GM21423 (cell line): ENCODE results near the gene UBLCP1.

Source experiments
- ATAC-seq: cut with Tn5 transposase; IDR thresholded peaks from one replicate; pipeline ENCODE4 v1.9.1; 2021; ENCODE audit warnings: mild to moderate bottlenecking, moderate library complexity; ENCODE audit not compliant: unreplicated experiment

UBLCP1 gene

GRCh38 chr5:159310511-159310910 is 47.4 kb downstream of the UBLCP1 start:
- ATAC-seq, result no peak

DNA sequence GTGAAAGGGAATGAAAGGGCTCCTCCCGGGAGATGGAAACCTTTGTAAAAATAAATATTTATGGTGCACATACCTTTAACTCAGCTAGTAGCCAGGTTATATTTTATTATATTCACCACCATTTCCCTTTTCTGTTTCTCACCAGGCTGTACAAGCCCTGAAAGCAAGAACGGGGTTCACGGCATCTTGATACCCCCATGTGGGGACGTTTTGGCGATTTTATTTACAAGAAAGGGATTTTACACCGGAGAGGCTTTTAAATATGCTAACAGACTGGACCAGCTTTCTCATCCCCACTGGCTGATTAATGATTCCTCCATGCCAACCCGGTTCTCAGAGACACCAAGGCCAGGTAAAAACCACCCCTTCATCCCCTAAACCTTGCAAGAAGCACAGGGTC is 48.0 kb downstream of the UBLCP1 start:
- no peak for ATAC-seq

- no peak for ATAC-seq
Measured at GRCh38 chr5:159313197-159313596, 50.1 kb downstream of the UBLCP1 start.

- no peak for ATAC-seq
Measured at GRCh38 chr5:159316519-159317383, 53.7 kb downstream of the UBLCP1 start.

DNA sequence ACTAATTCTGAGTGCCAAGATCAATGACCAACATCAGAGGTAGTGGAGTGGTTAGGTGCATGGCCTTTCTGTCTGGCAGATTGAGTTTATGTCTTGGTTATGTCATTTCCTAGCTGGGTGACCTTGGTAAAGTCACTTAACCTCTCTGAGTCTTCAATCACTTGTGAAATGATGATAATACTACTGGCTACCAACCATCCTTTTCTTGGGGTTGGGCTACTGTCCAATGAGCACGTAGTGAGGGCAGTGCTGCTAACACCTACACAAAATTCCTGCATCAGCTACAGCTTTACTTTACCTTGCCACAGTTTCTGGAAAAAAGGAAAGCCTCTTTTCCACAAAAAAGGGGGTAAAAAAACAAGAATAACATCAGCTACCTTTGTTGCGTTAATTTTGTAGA is 54.8 kb downstream of the UBLCP1 start:
- no peak for ATAC-seq

- ATAC-seq, result no peak
Measured at GRCh38 chr5:159318448-159318847, 55.4 kb downstream of the UBLCP1 start.

DNA sequence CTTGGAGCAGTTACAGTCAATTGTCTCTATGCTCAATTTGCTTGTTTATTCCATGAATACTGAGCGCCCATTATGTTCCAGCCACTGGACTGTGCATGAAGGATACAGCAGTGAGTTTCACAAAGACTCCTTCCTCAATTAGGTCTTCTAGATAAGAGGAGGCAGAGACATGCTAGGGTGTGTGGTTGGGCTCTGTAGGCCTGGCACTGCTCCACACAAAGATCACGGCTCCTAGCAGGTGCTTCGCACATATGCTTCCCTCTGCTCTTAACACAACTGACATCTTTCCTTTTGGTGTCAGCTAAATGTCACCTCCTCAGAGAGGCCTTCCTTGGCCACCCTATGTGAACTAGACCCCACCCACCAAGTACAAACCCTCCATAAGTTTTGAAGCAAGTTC is 56.3 kb downstream of the UBLCP1 start:
- ATAC-seq, result no peak

DNA sequence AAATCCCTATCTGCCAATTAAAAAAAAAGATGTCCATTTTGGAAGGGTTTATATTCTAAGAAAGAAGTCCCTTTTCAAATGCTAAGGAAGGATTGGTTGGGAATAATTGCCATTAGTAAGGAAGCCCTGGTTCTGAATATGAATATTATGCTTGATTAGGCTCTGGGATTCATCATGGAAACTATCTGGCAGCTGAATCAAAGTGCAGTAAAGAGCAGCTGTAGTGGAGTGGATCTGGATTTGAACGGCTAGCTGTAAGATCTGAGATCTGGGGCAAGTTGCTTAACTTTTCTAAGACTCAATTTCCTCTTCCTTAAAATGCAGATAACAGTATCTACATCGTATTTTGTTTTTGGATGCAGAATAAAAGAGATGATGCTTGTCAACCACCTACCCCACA is 56.7 kb downstream of the UBLCP1 start:
- no peak for ATAC-seq

- ATAC-seq, result no peak
Measured at GRCh38 chr5:159322180-159322579, 59.1 kb downstream of the UBLCP1 start.

DNA sequence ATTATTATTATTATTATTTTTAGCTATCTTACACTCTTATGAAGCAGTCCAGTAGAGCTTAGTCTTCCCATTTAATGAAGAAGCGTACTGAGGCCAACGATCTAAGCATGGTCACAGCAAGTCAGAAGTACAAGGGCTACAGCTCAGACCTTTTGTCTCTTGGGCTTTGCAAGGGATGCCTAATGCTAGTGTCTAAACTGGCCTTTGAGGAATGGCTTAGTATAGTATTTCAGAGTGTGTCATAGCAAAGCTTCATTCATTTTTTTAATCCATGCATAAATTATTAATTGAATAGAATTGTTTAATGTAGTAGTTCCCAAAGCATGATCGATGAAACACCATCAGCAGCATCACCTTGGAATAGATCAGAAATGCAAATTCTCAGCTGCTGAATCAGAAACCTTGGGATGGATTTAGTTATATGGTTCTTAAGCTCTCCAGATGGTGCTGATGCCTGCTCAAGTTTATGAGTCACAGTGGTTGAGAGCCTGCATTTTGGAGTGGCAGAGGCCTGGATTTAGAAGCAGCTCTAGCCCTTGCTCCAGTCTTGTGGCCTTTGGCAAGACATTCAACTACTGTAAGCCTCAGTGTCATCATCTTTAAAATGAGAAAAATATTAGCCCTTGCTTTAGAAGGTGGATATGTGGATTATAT is 61.1 kb downstream of the UBLCP1 start:
- no peak for ATAC-seq

GRCh38 chr5:159324986-159325385 is 61.9 kb downstream of the UBLCP1 start:
- ATAC-seq, result no peak

GRCh38 chr5:159330131-159330800 is 67.2 kb downstream of the UBLCP1 start, which contains the start of gene IL12B:
Gene IL12B, minus strand, starts transcription at chr5:159330487. Its CDS starts 3,705 bp downstream, at chr5:159326782.
- no peak for ATAC-seq

GRCh38 chr5:159331093-159331973 is 68.2 kb downstream of the UBLCP1 start:
- peak; percentile 51 for ATAC-seq

- ATAC-seq, result peak; percentile 40
Measured at GRCh38 chr5:159332800-159333544, 69.9 kb downstream of the UBLCP1 start.

DNA sequence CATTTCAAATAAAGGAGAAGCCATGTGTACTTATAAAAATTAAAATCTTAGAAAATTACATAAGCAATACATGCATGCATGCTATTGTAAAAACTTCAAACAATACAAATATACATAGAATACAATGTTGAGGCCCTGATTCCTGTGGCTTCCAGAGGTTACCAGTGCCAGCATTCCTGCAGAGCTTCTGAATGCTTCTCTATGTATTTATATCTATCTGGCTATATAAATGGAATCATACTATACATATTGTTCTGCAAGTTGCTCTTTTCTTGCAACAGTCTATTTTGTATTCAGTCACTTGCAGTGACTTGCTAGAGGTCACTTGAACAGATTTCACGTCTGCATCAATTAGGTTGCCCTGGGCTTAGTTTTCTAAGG is 70.4 kb downstream of the UBLCP1 start:
- ATAC-seq, result no peak
